ENCODE measurements around the gene HINT3.
A peak's percentile ranks its signal among the peaks of the same experiment; 100 is the strongest.

The HINT3 gene

DNA sequence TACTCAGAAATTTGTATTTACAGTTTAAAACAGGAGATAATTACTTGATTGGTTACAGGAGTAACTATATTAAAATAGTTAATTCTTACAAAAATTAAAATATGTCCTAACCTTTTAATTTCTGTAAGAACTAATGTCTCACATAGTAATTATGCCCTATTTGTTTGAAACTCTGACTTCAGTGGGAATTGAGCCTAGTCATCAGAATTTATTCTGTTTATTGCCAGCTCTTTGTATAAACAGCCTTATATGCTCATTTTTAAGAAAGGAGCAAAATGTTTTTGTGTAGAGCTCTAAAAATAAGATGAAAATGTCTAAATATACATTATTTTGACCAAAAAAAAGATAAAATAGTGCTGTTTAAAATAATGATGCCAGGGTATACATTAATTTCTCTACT is 51.2 kb downstream of the HINT3 start:
- DNase-seq: no peak

DNA sequence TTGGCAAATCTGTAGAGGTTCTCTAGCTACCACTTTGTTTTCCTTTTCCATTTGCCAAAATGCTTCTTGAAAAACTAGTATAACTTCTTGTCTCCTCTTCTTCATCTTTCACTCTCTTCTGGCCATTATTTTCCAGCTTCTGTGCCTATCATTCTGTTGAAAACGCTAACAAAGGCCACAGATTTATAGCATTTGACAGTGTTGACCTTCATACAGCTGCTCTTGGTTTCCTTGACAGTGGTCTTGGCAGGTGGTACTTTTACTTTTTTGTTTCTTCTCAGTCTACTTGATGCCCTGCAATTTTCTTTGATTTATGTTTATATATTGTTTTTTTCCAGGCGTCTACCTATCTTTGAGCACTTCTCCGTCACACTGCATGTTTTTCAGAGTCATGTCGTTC is 53.5 kb downstream of the HINT3 start:
- DNase-seq: no peak

DNA sequence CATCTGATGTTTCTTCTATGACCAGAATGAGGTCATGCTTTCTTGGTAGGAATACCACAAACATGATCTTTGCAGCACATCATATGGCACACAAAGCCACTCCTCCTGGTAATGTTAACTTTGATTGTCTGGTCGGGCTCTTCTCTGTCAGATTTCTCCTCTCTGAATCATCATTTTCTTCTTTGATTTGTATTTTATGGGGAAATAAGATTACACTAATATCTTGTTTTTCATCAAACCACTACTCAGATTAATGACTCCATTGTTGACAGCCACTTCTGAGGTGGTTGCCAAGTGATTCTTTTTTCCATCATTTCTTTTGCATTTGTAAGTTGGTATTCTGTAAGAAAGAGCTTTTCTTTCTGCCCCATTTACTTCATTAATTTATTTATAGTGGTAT is 59.3 kb downstream of the HINT3 start:
- DNase-seq: no peak

DNA sequence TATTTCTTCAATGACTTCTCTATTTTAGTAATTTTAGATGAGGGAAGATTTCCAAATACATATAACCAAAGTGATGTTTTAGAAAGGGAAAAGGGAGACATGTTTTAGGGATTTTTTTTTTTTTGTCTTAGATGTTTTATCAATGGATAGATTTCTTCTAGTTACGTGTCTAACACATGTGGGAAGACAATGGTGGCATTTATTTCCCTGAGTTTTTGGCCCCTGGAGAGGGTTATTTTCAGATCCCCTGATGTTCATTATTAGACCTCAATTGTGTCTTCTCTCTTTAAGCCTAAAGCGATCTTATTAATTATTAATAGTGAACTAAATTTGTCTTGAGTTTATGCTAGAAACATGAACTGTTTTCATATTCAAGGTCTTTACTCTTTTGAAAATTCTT is 60.0 kb downstream of the HINT3 start:
- DNase-seq: no peak

DNA sequence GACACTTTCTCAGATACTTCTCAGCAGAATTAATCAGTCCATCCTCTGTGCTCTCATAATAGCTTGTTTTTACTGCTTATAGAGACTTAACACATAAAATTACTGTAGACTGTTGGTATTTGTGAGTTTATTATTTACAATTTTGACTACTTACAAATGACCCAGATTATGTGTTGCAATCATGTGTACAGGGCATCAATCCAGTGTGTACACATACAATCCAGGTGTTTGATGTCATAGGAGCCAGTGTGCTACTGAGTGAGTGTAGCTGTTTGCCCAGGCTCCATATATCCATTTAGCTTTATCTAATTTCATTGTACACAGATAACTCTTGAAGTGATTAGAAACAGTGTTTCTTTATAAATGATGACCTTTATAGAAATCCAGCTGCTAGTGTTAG is 61.1 kb downstream of the HINT3 start:
- DNase-seq: no peak

DNA sequence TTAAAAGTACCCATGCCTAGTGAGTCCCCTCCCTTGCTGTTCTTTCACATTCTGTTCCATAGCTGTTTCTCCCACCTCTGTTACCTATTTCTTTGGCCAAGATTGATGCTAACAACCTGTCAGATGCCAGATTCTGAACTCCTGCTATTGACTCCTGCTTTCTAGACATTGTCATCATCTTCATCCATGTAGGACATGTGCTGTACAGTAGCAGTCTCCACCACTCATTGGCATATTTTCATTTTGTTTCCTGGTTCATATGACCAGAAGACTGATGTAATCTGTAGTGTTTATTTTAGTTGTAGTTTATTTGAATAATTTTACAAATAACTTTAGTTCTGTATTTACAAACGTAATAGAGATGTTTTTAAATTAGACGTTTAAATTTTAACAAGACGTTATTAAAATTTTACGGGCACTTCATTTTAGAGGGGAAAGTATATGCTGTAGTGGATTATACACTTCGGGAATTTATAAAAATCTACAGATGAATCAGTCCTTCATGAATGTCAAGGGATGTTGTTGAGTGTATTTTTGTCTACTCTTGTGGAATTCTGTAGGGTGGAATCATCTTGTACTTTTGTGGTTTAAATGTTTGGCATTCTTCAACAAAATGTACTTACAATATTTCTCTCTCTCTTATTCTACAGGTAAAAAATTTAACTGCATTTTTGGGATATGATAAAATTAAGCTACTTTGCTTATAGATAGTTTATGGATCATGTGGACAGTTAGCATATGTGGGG is 63.9 kb downstream of the HINT3 start:
- no peak for DNase-seq

DNA sequence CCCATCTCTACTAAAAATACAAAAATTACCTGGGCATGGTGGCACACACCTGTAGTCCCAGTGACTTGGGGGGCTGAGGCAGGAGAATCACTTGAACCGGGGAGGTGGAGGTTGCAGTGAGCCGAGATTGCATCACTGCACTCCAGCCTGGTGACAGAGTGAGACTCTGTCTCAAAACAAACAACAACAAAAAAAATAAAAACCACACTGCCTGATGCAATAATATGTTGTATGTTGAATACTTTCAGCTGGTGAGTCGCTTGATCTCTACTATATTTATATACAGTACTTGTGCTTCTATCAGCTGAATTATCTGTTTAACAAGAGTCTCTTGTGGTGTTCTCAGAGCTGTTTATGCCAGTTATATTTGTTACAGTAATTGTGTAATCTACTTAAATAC is 66.9 kb downstream of the HINT3 start:
- peak in 1 of 3 donors; percentile 4 for DNase-seq

DNA sequence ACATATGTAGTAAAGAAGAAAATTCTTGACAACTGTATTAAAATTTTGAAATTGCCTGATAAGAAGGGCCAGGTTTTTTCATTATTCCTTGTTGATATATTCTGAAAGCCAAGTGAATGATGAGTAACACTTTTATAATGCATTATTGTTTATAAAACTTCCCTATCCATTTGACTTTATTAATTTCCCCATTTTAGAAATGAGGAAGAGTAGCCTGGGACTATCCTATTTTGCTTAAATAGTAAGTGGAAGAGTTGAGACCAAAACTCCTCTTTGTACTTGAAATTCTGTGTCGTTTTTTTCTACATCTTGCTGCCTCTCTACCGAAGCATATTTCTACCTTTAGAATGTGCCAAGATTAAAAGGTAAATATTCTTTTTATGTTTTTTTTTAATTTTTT is 69.4 kb downstream of the HINT3 start:
- peak; percentile 18 to 64 (median 58) for DNase-seq

DNA sequence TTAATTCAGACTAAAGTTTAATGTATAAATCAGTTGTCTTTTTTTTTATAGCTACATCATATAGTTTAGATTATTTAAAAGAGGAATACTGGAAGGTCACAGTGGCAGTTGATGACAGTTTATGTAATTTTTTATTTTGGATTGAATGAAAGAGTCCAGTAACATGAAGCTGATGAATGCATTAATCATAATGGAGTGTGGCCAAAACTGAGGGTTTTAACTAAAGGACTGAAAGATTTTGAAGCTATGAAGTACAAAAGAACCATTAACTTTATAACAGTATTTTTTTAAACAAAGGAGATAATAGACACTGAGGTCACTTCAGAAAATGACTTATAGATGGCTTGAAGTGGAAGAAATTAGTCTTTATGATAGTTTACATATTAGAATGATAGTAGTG is 71.0 kb downstream of the HINT3 start:
- DNase-seq: no peak
